K562 (cell line): ENCODE measurements around the gene SUSD5. TPM values are rescaled to one million over a fixed set of nuclear protein-coding genes. Genes with fewer than 3 reads are reported as not detected.

Experiments used
- ATAC-seq: fragments of 200-7000 bp; cut with Tn5 transposase; 3 replicates; pipeline ENCODE4 v1.9.1; 2020; ENCODE audit warnings: moderate library complexity
- BruUV-seq: library from RNA; stranded (reverse); fragments of 400-500 nt; replicated peaks from 2 replicates; lab custom pipeline; 2021; lab: Mats Ljungman, UMichigan
- CTCF ChIA-PET: fragments of 300-600 bp; formaldehyde crosslinking; extraction: SDS; loops from one replicate; lab custom pipeline; 2021; ENCODE audit warnings: low intra/inter-chr PET ratio; lab: Yijun Ruan, JAX
- POLR2A ChIA-PET: fragments of 300-600, 350-650 bp; sonication (Branson Sonifier 250); formaldehyde crosslinking; extraction: SDS; loops from one replicate; lab custom pipeline; 2021; ENCODE audit warnings: antibody characterized with exemption, inconsistent platforms; lab: Yijun Ruan, JAX
- DNase-seq, 4 experiments: peaks; one replicate each; pipeline versions ENCODE4 v3.0.0 to v3.0.0-alpha.2; 2011 to 2018; ENCODE audit warnings: low spot score in 3 of 4, mixed read lengths in 3 of 4; ENCODE audit errors: extremely low read depth in 1 of 4
- FAIRE-seq: peaks from 2 replicates; lab custom pipeline; 2011; peaks lifted over from hg19 to GRCh38; lab: Jason Lieb, UNC
- H2AFZ ChIP-seq: 2 replicates; pipeline ENCODE4 v1.6.0; 2011; ENCODE audit warnings: low read depth, low read length, control low read depth, inconsistent platforms
- H3K27ac ChIP-seq: fragments of 200-600 bp; 3 replicates; pipeline ENCODE4 v1.8.0; 2011; ENCODE audit warnings: low read depth, mild to moderate bottlenecking, control low read depth, inconsistent platforms, low read length, moderate library complexity, mixed read lengths; ENCODE audit errors: extremely low read depth
- H3K27me3 ChIP-seq, 2 experiments: fragments of 300-600 bp in 1 of 2; 2 replicates in 1 of 2; 3 replicates in 1 of 2; pipeline versions ENCODE4 v1.6.0 to v1.8.0; 2011; ENCODE audit warnings: inconsistent platforms in 2 of 2, low read length in 2 of 2, mild to moderate bottlenecking in 1 of 2, mixed read lengths in 1 of 2, moderate library complexity in 1 of 2; ENCODE audit not compliant: control insufficient read depth in 2 of 2, insufficient read depth in 2 of 2
- H3K36me3 ChIP-seq: fragments of 300-600 bp; 3 replicates; pipeline ENCODE4 v1.8.0; 2011; ENCODE audit warnings: mild to moderate bottlenecking, low read length, inconsistent platforms; ENCODE audit not compliant: control insufficient read depth, insufficient read depth
- H3K4me1 ChIP-seq, 2 experiments: fragments of 200-600 bp in 1 of 2; replicated peaks in 1 of 2; 2 replicates in 1 of 2; 3 replicates in 1 of 2; pipeline versions ENCODE4 v1.5.1 to v1.8.0; 2011; ENCODE audit warnings: inconsistent platforms in 2 of 2, low read length in 2 of 2, mild to moderate bottlenecking in 1 of 2, mixed read lengths in 1 of 2, moderate library complexity in 1 of 2; ENCODE audit not compliant: control insufficient read depth in 2 of 2, insufficient read depth in 2 of 2
- H3K4me2 ChIP-seq: 2 replicates; pipeline ENCODE4 v1.6.1; 2011; ENCODE audit warnings: low read length, control low read depth, inconsistent platforms, mixed read lengths; ENCODE audit not compliant: insufficient read depth
- H3K4me3 ChIP-seq: fragments of 200-600 bp; sonication (generic), shearing (Covaris generic); 2 replicates; pipeline ENCODE4 v1.5.1; 2016; ENCODE audit warnings: control low read depth, inconsistent platforms
- H3K79me2 ChIP-seq: fragments of 200-600 bp; 3 replicates; pipeline ENCODE4 v1.8.0; 2011; ENCODE audit warnings: low read length, inconsistent platforms; ENCODE audit not compliant: control insufficient read depth, insufficient read depth
- H3K9ac ChIP-seq, 2 experiments: 2 replicates each; pipeline versions ENCODE4 v1.6.0 to v1.6.1; 2011; ENCODE audit warnings: low read depth in 2 of 2, low read length in 2 of 2, control low read depth in 1 of 2, inconsistent platforms in 1 of 2, mild to moderate bottlenecking in 1 of 2, mixed read lengths in 1 of 2; ENCODE audit not compliant: insufficient read depth in 1 of 2
- H3K9me1 ChIP-seq: one replicate; pipeline ENCODE4 v1.6.0; 2011; ENCODE audit warnings: inconsistent platforms, mild to moderate bottlenecking, low read length, moderate library complexity; ENCODE audit not compliant: control insufficient read depth, insufficient read depth
- H3K9me3 ChIP-seq: replicated peaks from 2 replicates; pipeline ENCODE4 v1.5.1; 2011; ENCODE audit warnings: low read depth, low read length, inconsistent platforms; ENCODE audit not compliant: control insufficient read depth, insufficient read depth
- H4K20me1 ChIP-seq: replicated peaks from 2 replicates; pipeline ENCODE4 v1.6.1; 2011; ENCODE audit warnings: low read length, inconsistent platforms, mixed read lengths; ENCODE audit not compliant: control insufficient read depth, insufficient read depth
- CEBPB ChIP-seq: fragments of 450-650 bp; IDR thresholded peaks from 2 replicates; pipeline ENCODE4 v1.6.1; 2016; ENCODE audit warnings: missing genetic modification characterization, missing compliant biosample characterization
- NFXL1 ChIP-seq: fragments of 450-650 bp; formaldehyde crosslinking; IDR thresholded peaks from 2 replicates; pipeline ENCODE4 v1.4.0; 2021; ENCODE audit warnings: mild to moderate bottlenecking
- NFYB ChIP-seq: IDR thresholded peaks from 2 replicates; pipeline ENCODE4 v1.6.1; 2011; ENCODE audit warnings: mild to moderate bottlenecking, moderate library complexity; ENCODE audit not compliant: insufficient read length; ENCODE audit errors: extremely low read depth
- NR3C1 ChIP-seq: sonication (generic); formaldehyde crosslinking; IDR thresholded peaks from 2 replicates; pipeline ENCODE4 v1.8.1; 2022; ENCODE audit warnings: missing genetic modification reagents
- OTX1 ChIP-seq: fragments of 450-650 bp; formaldehyde crosslinking; IDR thresholded peaks from 2 replicates; pipeline ENCODE4 v1.4.0; 2022; ENCODE audit warnings: mild to moderate bottlenecking
- RUNX1 ChIP-seq: sonication (generic); IDR thresholded peaks from 2 replicates; pipeline ENCODE4 v1.6.1; 2016; ENCODE audit warnings: antibody characterized with exemption, low read depth
- SIX5 ChIP-seq, 2 experiments: IDR thresholded peaks; 2 replicates each; pipeline ENCODE4 v1.6.1; 2011; ENCODE audit warnings: low read length in 2 of 2, borderline replicate concordance in 1 of 2, low read depth in 1 of 2, mild to moderate bottlenecking in 1 of 2, moderate library complexity in 1 of 2; ENCODE audit not compliant: insufficient read depth in 1 of 2
- U2AF2 ChIP-seq: fragments of 200-400 bp; formaldehyde crosslinking; optimal IDR thresholded peaks from 2 replicates; pipeline ENCODE3; 2017; ENCODE audit warnings: low read depth, mild to moderate bottlenecking, low read length
- ZNF134 ChIP-seq: fragments of 250-450 bp; sonication (Bioruptor Pico); conservative IDR thresholded peaks from 2 replicates; pipeline ENCODE4 v1.4.0; 2020
- ZNF584 ChIP-seq: fragments of 200-800 bp; sonication (Bioruptor generic); IDR thresholded peaks from 2 replicates; pipeline ENCODE4 v1.6.1; 2016; ENCODE audit warnings: low read depth, mild to moderate bottlenecking, missing genetic modification characterization, missing compliant biosample characterization
- WGBS: fragments of 100-300 bp; shearing (Covaris generic); methylation state at CpG from one replicate; pipeline ENCODE4 v1.1.6; 2016; ENCODE audit warnings: low coverage, mixed read lengths; ENCODE audit not compliant: insufficient coverage; ENCODE audit errors: missing lambda C conversion rate; 5-methylcytosine and 5-hydroxymethylcytosine counted together
- in situ Hi-C: fragments of 300-500 bp; cut with MboI; formaldehyde crosslinking; loops from 4 replicates; pipeline ENCODE4 v1.15.0; 2018; ENCODE audit warnings: inconsistent platforms, mixed read lengths
- intact Hi-C: fragments of 100-400 bp; cut with micrococcal nuclease; formaldehyde crosslinking; loops from 2 replicates; pipeline ENCODE4 v1.14.2; 2022
- polyA plus RNA-seq, 8 experiments: library from polyadenylated mRNA; depleted of rRNA in 4 of 8; stranded (reverse) in 5 of 8; unstranded in 3 of 8; fragments of >200 nt; fragmentation: Nextera tagmentation in 2 of 8; fragmentation: Illumina TruSeq in 1 of 8; extraction: Ambion mirVana in 2 of 8; extraction: Trizol in 1 of 8; gene quantifications; 2 replicates each; pipeline versions ENCODE4 v1.2.1 to v1.2.3, GENCODE V29; 2011 to 2014; ENCODE audit warnings: inconsistent platforms in 1 of 8, missing spikeins in 1 of 8
- total RNA-seq, 7 experiments: library from RNA; depleted of rRNA in 6 of 7; stranded (reverse); fragments of >200 nt in 6 of 7; fragmentation: Illumina TruSeq in 2 of 7; extraction: Trizol in 2 of 7; gene quantifications; 2 replicates each; pipeline versions ENCODE4 v1.2.1 to v1.2.3, GENCODE V29; 2011 to 2021; ENCODE audit warnings: low replicate concordance in 1 of 7
- TF ChIP-seq, protein P1 (sequence below), 2 experiments: fragments of 250-450 bp in 1 of 2; fragments of 450-650 bp in 1 of 2; sonication (Bioruptor Pico) in 1 of 2; IDR thresholded peaks; 2 replicates each; pipeline versions ENCODE4 v1.6.1 to v1.8.0; 2016 to 2021; ENCODE audit warnings: mild to moderate bottlenecking in 2 of 2, moderate library complexity in 2 of 2, missing compliant biosample characterization in 1 of 2, missing genetic modification characterization in 1 of 2
- TF ChIP-seq, protein P2 (sequence below): fragments of 250-450 bp; sonication (Bioruptor Pico); IDR thresholded peaks from 2 replicates; pipeline ENCODE4 v1.4.0; 2020; ENCODE audit warnings: borderline replicate concordance
- TF ChIP-seq, protein P3 (sequence below): fragments of 450-650 bp; IDR thresholded peaks from 2 replicates; pipeline ENCODE4 v1.6.1; 2017; ENCODE audit warnings: antibody characterized with exemption
- TF ChIP-seq, protein P4 (sequence below), 3 experiments: fragments of 200-800 bp in 1 of 3; sonication (Bioruptor generic) in 1 of 3; sonication (generic) in 1 of 3; formaldehyde crosslinking in 1 of 3; IDR thresholded peaks; 2 replicates each; pipeline versions ENCODE4 v1.6.1 to v1.8.0; 2016 to 2022; ENCODE audit warnings: mild to moderate bottlenecking in 2 of 3, missing compliant biosample characterization in 2 of 3, missing genetic modification characterization in 2 of 3, missing genetic modification reagents in 1 of 3

The SUSD5 gene
- total and polyA plus RNA-seq, 9 of the 15 experiments (the other 6 are each of a cell fraction or from before 2014, with no cell fraction given) = not detected

DNA sequence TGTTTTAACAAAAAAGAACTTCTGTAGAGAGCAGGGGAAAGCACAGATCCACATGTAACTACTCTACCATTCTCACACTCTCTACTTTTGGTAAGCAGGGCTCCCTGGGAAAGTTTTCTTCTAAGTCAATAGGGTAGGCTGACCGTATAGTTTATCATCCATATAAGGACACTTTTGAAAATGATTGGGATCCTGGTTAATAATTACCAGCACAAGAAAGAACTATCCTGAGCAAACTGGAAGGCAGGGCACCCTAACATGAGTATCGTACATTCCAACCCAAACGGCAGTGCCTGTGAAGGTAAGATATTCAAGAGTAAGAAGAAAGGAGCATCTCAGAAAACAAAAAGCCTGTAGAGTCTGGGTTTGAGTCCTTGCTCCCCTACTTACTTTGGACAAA is 22.1 kb downstream of the SUSD5 start:
- no peak for DNase-seq
- 2% methylated on average over 3 of the region's 3 CpGs for WGBS
- no peaks in the 10 kb centered on the region for H3K9me3 ChIP-seq
- ATAC-seq = no peak
- H3K9ac ChIP-seq = no peak overlapping the region
- H3K9me1 ChIP-seq = no peaks in the 10 kb centered on the region
- no peak for TF ChIP-seq CEBPB
- TF ChIP-seq, protein P1, sequence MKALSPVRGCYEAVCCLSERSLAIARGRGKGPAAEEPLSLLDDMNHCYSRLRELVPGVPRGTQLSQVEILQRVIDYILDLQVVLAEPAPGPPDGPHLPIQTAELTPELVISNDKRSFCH (CRISPR knock-in tag; IDR thresholded peaks at IDR 0.05) = no peak
- TF ChIP-seq, protein P1 (tag; IDR thresholded peaks at IDR 0.05) = no peak
- TF ChIP-seq NR3C1 (CRISPR knock-in tag) = no peak
- TF ChIP-seq NFYB = no peak
- no peak for TF ChIP-seq OTX1 (CRISPR knock-in tag)
- TF ChIP-seq, protein P2, sequence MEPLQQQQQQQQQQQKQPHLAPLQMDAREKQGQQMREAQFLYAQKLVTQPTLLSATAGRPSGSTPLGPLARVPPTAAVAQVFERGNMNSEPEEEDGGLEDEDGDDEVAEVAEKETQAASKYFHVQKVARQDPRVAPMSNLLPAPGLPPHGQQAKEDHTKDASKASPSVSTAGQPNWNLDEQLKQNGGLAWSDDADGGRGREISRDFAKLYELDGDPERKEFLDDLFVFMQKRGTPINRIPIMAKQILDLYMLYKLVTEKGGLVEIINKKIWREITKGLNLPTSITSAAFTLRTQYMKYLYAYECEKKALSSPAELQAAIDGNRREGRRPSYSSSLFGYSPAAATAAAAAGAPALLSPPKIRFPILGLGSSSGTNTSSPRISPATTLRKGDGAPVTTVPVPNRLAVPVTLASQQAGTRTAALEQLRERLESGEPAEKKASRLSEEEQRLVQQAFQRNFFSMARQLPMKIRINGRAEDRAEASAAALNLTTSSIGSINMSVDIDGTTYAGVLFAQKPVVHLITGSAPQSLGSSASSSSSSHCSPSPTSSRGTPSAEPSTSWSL (CRISPR knock-in tag) = no peak
- TF ChIP-seq, protein P3, sequence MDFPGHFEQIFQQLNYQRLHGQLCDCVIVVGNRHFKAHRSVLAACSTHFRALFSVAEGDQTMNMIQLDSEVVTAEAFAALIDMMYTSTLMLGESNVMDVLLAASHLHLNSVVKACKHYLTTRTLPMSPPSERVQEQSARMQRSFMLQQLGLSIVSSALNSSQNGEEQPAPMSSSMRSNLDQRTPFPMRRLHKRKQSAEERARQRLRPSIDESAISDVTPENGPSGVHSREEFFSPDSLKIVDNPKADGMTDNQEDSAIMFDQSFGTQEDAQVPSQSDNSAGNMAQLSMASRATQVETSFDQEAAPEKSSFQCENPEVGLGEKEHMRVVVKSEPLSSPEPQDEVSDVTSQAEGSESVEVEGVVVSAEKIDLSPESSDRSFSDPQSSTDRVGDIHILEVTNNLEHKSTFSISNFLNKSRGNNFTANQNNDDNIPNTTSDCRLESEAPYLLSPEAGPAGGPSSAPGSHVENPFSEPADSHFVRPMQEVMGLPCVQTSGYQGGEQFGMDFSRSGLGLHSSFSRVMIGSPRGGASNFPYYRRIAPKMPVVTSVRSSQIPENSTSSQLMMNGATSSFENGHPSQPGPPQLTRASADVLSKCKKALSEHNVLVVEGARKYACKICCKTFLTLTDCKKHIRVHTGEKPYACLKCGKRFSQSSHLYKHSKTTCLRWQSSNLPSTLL = no peak
- no peak for TF ChIP-seq NFXL1 (CRISPR knock-in tag)
- TF ChIP-seq U2AF2 = no peak
- no peak for TF ChIP-seq SIX5 (IDR thresholded peaks at IDR 0.05; ENCODE audit: borderline replicate concordance in 1 of 2, insufficient read depth in 1 of 2, low read depth in 1 of 2, low read length in 2 of 2)
- no peak for TF ChIP-seq RUNX1
- TF ChIP-seq, protein P4, sequence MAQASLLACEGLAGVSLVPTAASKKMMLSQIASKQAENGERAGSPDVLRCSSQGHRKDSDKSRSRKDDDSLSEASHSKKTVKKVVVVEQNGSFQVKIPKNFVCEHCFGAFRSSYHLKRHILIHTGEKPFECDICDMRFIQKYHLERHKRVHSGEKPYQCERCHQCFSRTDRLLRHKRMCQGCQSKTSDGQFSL (CRISPR knock-in tag; IDR thresholded peaks at IDR 0.05) = no peak
- TF ChIP-seq, protein P4 (tag; IDR thresholded peaks at IDR 0.05) = no peak
- TF ChIP-seq ZNF134 (CRISPR knock-in tag) = no peak
- TF ChIP-seq ZNF584 (CRISPR knock-in tag) = no peak
- H3K4me1 ChIP-seq = no peaks in the 10 kb centered on the region
- H3K27ac ChIP-seq = no peak overlapping the region
- H3K4me2 ChIP-seq = no peak overlapping the region
- FAIRE-seq = no peak
- H4K20me1 ChIP-seq = no peaks in the 10 kb centered on the region
- H3K36me3 ChIP-seq = no peaks in the 10 kb centered on the region
- CTCF ChIA-PET = no interaction called here
- POLR2A ChIA-PET = interaction anchor here (1.1 kb wide), 1 partner anchor 53 kb away, joined by 3 read pairs; no protein-coding TSS in a partner anchor
- H3K4me3 ChIP-seq = no peak overlapping the region
- peaks cover 3% of the 10 kb centered on the region in 2 experiments; a peak in 2 of 5 replicates for H3K27me3 ChIP-seq
- no TSS peak for BruUV-seq
- intact Hi-C loops (no loop called here), in situ Hi-C loops (no loop called here)
- H3K79me2 ChIP-seq = no peaks in the 10 kb centered on the region
- H2AFZ ChIP-seq = no peak overlapping the region
